HG03575 (cell line): Measurements from ENCODE around the gene KLHL15.
A peak's percentile ranks its signal among the peaks of the same experiment; 100 is the strongest.

ENCODE experiments used
- ATAC-seq: cut with Tn5 transposase; IDR thresholded peaks from one replicate; pipeline ENCODE4 v1.9.1; 2021; ENCODE audit not compliant: unreplicated experiment, insufficient number of reproducible peaks, low FRiP score; ENCODE audit errors: extremely low read depth

The KLHL15 gene

DNA sequence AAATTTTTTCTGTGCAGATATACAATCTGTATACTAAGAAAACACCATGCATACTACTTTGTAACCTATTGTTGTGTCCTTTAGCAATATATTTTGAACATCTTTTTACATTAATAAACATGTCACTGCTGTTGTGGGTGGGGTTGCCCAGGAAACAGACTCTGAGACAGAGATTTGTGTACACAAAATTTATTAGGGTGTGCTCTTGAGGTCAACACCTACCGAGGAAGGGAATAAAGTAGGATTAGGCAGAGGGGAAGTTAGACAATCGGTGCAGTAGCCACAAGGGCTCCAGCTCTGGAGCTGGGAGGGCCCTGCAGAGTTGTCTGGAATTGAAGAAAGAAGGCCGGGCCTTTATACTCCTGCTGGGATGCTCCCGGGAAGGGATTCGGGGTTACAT is 62.8 kb downstream of the KLHL15 start:
- ATAC-seq: no peak

GRCh38 chrX:23959781-23960180 is 67.2 kb downstream of the KLHL15 start:
- no peak for ATAC-seq

DNA sequence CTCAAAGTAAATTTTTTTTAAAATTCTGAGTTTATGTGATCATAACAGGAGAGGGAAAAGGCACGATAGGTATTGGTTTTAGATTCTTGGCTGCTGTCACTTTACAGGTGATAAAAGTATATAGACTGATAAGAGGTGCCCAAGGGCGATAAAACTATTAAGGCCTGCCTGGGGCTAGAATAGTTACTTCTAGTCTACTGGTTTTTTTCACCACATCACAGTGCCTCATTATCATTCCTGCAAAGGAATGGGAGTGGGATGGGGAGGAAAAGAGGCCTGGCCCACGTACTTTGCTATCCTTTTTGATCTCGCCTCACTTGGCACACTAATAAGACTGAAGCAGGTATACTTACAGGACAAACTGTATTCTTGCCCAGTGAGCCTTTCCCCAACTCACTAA is 72.6 kb downstream of the KLHL15 start:
- no peak for ATAC-seq

DNA sequence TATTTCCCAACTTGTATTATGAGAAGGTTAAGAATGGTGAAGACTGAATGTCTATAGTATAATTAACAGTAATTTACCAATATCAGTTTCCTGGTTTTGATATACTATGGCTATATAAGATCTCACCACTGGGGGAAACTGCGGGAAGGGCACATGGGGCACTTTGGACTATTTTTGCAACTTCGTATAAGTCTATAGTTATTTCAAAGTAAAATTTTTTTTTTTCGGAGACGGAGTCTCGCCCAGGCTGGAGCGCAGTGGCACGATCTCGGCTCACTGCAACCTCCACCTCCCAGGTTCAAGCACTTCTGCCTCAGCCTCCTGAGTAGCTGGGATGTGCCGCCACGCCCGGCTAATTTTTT is 73.1 kb downstream of the KLHL15 start:
- no peak for ATAC-seq

DNA sequence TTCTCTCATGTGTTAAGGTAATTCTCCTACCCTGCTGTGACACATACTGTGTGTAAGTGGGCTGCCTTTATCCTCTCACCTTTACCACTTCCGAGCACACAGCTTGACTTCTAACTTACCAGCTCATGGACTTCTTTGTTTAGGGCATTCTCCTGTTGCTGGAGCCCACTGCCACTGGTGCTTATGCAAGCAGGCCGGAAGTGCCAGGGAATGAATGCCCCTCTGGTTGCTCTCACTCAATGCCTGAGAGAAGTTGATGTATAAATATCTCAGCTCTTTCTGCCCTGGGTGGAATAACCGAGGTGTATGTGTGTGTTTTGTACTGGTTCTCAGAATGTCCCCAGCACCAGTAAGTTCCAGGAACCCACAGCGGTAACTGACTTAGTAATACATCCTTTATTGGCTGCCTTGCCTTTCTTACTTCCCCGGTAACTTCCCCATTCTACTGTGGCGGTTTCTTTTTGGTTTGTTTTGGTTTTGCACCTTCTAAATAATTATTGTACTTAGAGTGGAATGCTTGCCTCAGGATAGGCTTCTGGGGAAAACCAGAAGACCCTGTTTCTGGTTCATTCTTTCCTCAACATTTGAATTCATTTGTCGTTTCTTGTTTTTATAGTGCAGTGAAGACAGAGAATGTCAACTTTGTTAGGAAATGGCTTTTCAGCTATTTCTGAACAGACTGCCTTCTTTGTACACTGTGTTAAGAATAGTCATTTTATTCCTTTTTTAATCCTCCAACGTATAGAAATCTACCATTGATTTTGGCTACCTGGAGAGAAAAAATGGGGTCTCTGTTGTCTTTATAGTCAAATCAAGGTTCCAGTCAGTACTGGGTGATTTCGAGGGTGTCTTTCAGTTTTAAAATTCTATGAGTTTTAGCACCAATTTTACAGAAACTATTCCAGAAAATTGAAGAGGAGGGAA is 73.7 kb downstream of the KLHL15 start:
- ATAC-seq: peak; percentile 65

- no peak for ATAC-seq
Measured at GRCh38 chrX:23952391-23952790, 74.6 kb downstream of the KLHL15 start.

DNA sequence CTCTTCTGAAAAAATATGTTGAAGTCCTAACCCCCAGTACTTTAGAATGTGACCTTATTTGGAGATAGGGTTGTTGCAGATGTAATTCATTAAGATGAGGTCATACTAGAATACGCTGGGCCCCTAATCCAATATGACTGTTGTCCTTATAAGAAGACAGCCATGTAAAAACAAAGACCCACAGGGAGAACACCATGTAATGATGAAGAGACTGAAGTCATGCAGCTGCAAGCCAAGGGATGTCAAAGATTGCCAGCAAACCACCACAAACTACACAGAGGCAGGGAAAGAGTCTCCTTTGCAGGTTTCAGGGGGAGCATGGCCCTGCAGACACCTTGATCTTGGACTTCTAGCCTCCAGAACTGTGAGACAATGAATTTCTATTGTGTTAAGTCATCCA is 81.8 kb downstream of the KLHL15 start:
- no peak for ATAC-seq

GRCh38 chrX:23944234-23944633 is 82.8 kb downstream of the KLHL15 start:
- no peak for ATAC-seq

GRCh38 chrX:23939203-23939602 is 87.8 kb downstream of the KLHL15 start:
- no peak for ATAC-seq

GRCh38 chrX:23938690-23939089 is 88.3 kb downstream of the KLHL15 start:
- ATAC-seq: no peak

- ATAC-seq: no peak
Measured at GRCh38 chrX:23937100-23937499, 89.9 kb downstream of the KLHL15 start.

GRCh38 chrX:23936180-23936579 is 90.8 kb downstream of the KLHL15 start:
- no peak for ATAC-seq

GRCh38 chrX:23935106-23935505 is 91.9 kb downstream of the KLHL15 start:
- no peak for ATAC-seq
